ENCODE results near the gene SRRM4. TPM values are rescaled to one million over a fixed set of nuclear protein-coding genes. Genes with fewer than 3 reads are reported as not detected.
A peak's percentile ranks its signal among the peaks of the same experiment; 100 is the strongest.

SRRM4 gene
- polyA plus RNA-seq, 1 donor from 2014 or later = 9.9 TPM

GRCh38 chr12:119036878-119037825 lies 55.8 kb downstream of the SRRM4 start:
- Histone ChIP-seq H3K36me3 (ENCODE audit: insufficient read depth, low read length) (no peaks in the 10 kb centered on the region), H3K27ac (ENCODE audit: low read length) (no peak overlapping the region), H3K9me3 (ENCODE audit: low read length) (no peaks in the 10 kb centered on the region), H3K4me2 (ENCODE audit: low read length) (no peak overlapping the region), H3F3A (ENCODE audit: insufficient read depth, low read length, poor library complexity, severe bottlenecking) (no peaks in the 10 kb centered on the region), H3K27me3 (ENCODE audit: insufficient read depth, low read depth, low read length) (no peaks in the 10 kb centered on the region), H4K20me1 (ENCODE audit: insufficient read depth) (no peaks in the 10 kb centered on the region), H3K79me2 (replicated peaks; ENCODE audit: insufficient read depth, low read length) (peaks cover 7% of the 10 kb centered on the region), H3K4me3 (ENCODE audit: low read length) (no peak overlapping the region), H3K9me2 (ENCODE audit: insufficient read depth, low read length) (no peaks in the 10 kb centered on the region), H3K9ac (ENCODE audit: low read length) (no peak overlapping the region), H2AFZ (ENCODE audit: low read depth, low read length) (no peak overlapping the region)
- peak; percentile 29 for TF ChIP-seq SMC3 (conservative IDR thresholded peaks at IDR 0.05; ENCODE audit: poor library complexity)
- TF ChIP-seq RAD21 (conservative IDR thresholded peaks at IDR 0.05) = no peak
- no peak for TF ChIP-seq EZH2 (IDR thresholded peaks at IDR 0.05; ENCODE audit: borderline replicate concordance, insufficient read depth, low read length, poor library complexity, severe bottlenecking)

GRCh38 chr12:119044094-119044493 lies 62.8 kb downstream of the SRRM4 start:
- H2AFZ ChIP-seq (ENCODE audit: low read depth, low read length) = no peak overlapping the region
- H4K20me1 ChIP-seq (ENCODE audit: insufficient read depth) = no peaks in the 10 kb centered on the region
- H3K4me3 ChIP-seq (ENCODE audit: low read length) = no peak overlapping the region
- no peak for TF ChIP-seq MXI1 (conservative IDR thresholded peaks at IDR 0.05; ENCODE audit: poor library complexity, severe bottlenecking)
- TF ChIP-seq SMC3 (conservative IDR thresholded peaks at IDR 0.05; ENCODE audit: poor library complexity) = no peak
- no peak for TF ChIP-seq POLR2AphosphoS5 (IDR thresholded peaks at IDR 0.05)
- TF ChIP-seq EP300 (conservative IDR thresholded peaks at IDR 0.05; ENCODE audit: poor library complexity, severe bottlenecking) = no peak
- no peak for TF ChIP-seq EZH2 (IDR thresholded peaks at IDR 0.05; ENCODE audit: borderline replicate concordance, insufficient read depth, low read length, poor library complexity, severe bottlenecking)
- TF ChIP-seq REST (IDR thresholded peaks at IDR 0.05; ENCODE audit: borderline replicate concordance) = no peak
- no peak for TF ChIP-seq RAD21 (conservative IDR thresholded peaks at IDR 0.05)
- TF ChIP-seq CTCF (IDR thresholded peaks at IDR 0.05; ENCODE audit: poor library complexity, severe bottlenecking) = no peak
- TF ChIP-seq TAF1 (IDR thresholded peaks at IDR 0.05; ENCODE audit: low read depth) = no peak
- peaks cover 5% of the 10 kb centered on the region for H3K36me3 ChIP-seq (ENCODE audit: insufficient read depth, low read length)
- H3F3A ChIP-seq (ENCODE audit: insufficient read depth, low read length, poor library complexity, severe bottlenecking) = no peaks in the 10 kb centered on the region
- no peaks in the 10 kb centered on the region for H3K79me2 ChIP-seq (replicated peaks; ENCODE audit: insufficient read depth, low read length)
- no peak overlapping the region for H3K4me2 ChIP-seq (ENCODE audit: low read length)
- H3K9ac ChIP-seq (ENCODE audit: low read length) = no peak overlapping the region
- H3K9me3 ChIP-seq (ENCODE audit: low read length) = no peaks in the 10 kb centered on the region
- H3K9me2 ChIP-seq (ENCODE audit: insufficient read depth, low read length) = no peaks in the 10 kb centered on the region
- H3K27ac ChIP-seq (ENCODE audit: low read length) = no peak overlapping the region
- H3K27me3 ChIP-seq (ENCODE audit: insufficient read depth, low read depth, low read length) = no peaks in the 10 kb centered on the region
